Measurements from ENCODE around the gene NKRF.

The NKRF gene

GRCh38 chrX:119614776-119615175 lies 8.6 kb upstream of the NKRF start:
- DNase-seq (ENCODE audit: low read depth, low spot score): no peak

- no peak for DNase-seq (ENCODE audit: low read depth, low spot score)
Observed at GRCh38 chrX:119607018-119607389, 780 bp upstream of the NKRF start.

- DNase-seq (ENCODE audit: low read depth, low spot score): no peak
Observed at GRCh38 chrX:119605464-119606279, 552 bp downstream of the NKRF start.

GRCh38 chrX:119604766-119605463 lies 1.3 kb downstream of the NKRF start:
- no peak for DNase-seq (ENCODE audit: low read depth, low spot score)

- DNase-seq (ENCODE audit: low read depth, low spot score): no peak
Observed at GRCh38 chrX:119602701-119603255, 3.4 kb downstream of the NKRF start.

GRCh38 chrX:119589810-119590209 lies 16.4 kb downstream of the NKRF start:
- DNase-seq (ENCODE audit: low read depth, low spot score): no peak

- DNase-seq (ENCODE audit: low read depth, low spot score): no peak
Observed at GRCh38 chrX:119583431-119584059, 22.7 kb downstream of the NKRF start.

- no peak for DNase-seq (ENCODE audit: low read depth, low spot score)
Observed at GRCh38 chrX:119579414-119579813, 26.8 kb downstream of the NKRF start.

- peak; percentile 79 for DNase-seq (ENCODE audit: low read depth, low spot score)
Observed at GRCh38 chrX:119574394-119575266, 31.6 kb downstream of the NKRF start, which contains the start of gene UBE2A. UBE2A (plus strand) TSS chrX:119574563; CDS start chrX:119574712, 149 bp downstream.

- DNase-seq (ENCODE audit: low read depth, low spot score): no peak
Observed at GRCh38 chrX:119573840-119574393, 32.3 kb downstream of the NKRF start.

- no peak for DNase-seq (ENCODE audit: low read depth, low spot score)
Observed at GRCh38 chrX:119573222-119573621, 33.0 kb downstream of the NKRF start.

- DNase-seq (ENCODE audit: low read depth, low spot score): no peak
Observed at GRCh38 chrX:119570351-119570835, 35.8 kb downstream of the NKRF start.

GRCh38 chrX:119565107-119565663 lies 41.0 kb downstream of the NKRF start, which contains the start of gene STEEP1:
STEEP1 (minus strand) TSS chrX:119565409; CDS start chrX:119565355, 54 bp downstream.
- DNase-seq (ENCODE audit: low read depth, low spot score): peak; percentile 78

GRCh38 chrX:119552508-119552907 lies 53.7 kb downstream of the NKRF start:
- DNase-seq (ENCODE audit: low read depth, low spot score): no peak

- no peak for DNase-seq (ENCODE audit: low read depth, low spot score)
Observed at GRCh38 chrX:119549327-119550016, 56.8 kb downstream of the NKRF start.

GRCh38 chrX:119541188-119541587 lies 65.0 kb downstream of the NKRF start:
- no peak for DNase-seq (ENCODE audit: low read depth, low spot score)

- DNase-seq (ENCODE audit: low read depth, low spot score): no peak
Observed at GRCh38 chrX:119539872-119540271, 66.4 kb downstream of the NKRF start.
